ENCODE data around the gene PER3. TPM values are rescaled to one million over a fixed set of nuclear protein-coding genes. Genes with fewer than 3 reads are reported as not detected.
A peak's percentile ranks its signal among the peaks of the same experiment; 100 is the strongest.
"Not testable (repeated sequence)": the region's sequence is repeated elsewhere in the genome, so short reads cannot be mapped to it uniquely, and the experiment has no call there.

PER3 gene
- total RNA-seq, 3 donors from 2014 or later = 3.8 to 5.4 (median 4.3) TPM

- no peak overlapping the region for H3K4me3 Mint-ChIP-seq
- H3K9me3 Mint-ChIP-seq = peaks cover 14% of the 10 kb centered on the region
- peaks cover 4% of the 10 kb centered on the region for H3K4me1 Mint-ChIP-seq (ENCODE audit: low read depth)
- no peak for DNase-seq
- peaks cover 30% of the 10 kb centered on the region for H3K36me3 Mint-ChIP-seq (ENCODE audit: insufficient read depth)
- no peak for ATAC-seq
- no peaks in the 10 kb centered on the region for H3K27me3 Mint-ChIP-seq (ENCODE audit: low read depth)
These were observed 5.7 kb downstream of the PER3 start for GRCh38 chr1:7789828-7790227.

- peaks cover 35% of the 10 kb centered on the region for H3K36me3 Mint-ChIP-seq (ENCODE audit: insufficient read depth)
- not testable (repeated sequence) for H3K4me3 Mint-ChIP-seq; H3K27me3 Mint-ChIP-seq (ENCODE audit: low read depth); DNase-seq; ATAC-seq; H3K4me1 Mint-ChIP-seq (ENCODE audit: low read depth)
- H3K9me3 Mint-ChIP-seq = peaks cover 14% of the 10 kb centered on the region
These were observed 6.9 kb downstream of the PER3 start for GRCh38 chr1:7791027-7791426.

- no peak for ATAC-seq
- Mint-ChIP-seq H3K9me3 (peaks cover 6% of the 10 kb centered on the region), H3K4me3 (no peak overlapping the region), H3K4me1 (ENCODE audit: low read depth) (no peaks in the 10 kb centered on the region), H3K36me3 (ENCODE audit: insufficient read depth) (peaks cover 27% of the 10 kb centered on the region), H3K27me3 (ENCODE audit: low read depth) (no peaks in the 10 kb centered on the region)
- no peak for DNase-seq
These were observed 11.3 kb downstream of the PER3 start for GRCh38 chr1:7795406-7795805.

GRCh38 chr1:7805460-7805859 is 21.4 kb downstream of the PER3 start:
- Mint-ChIP-seq H3K4me3 (no peak overlapping the region), H3K27me3 (ENCODE audit: low read depth) (no peaks in the 10 kb centered on the region), H3K4me1 (ENCODE audit: low read depth) (no peaks in the 10 kb centered on the region), H3K9me3 (no peaks in the 10 kb centered on the region), H3K36me3 (ENCODE audit: insufficient read depth) (peaks cover 10% of the 10 kb centered on the region)
- ATAC-seq (no peak), DNase-seq (no peak)

- peaks cover 6% of the 10 kb centered on the region for H3K9me3 Mint-ChIP-seq
These were observed 24.3 kb downstream of the PER3 start for GRCh38 chr1:7808253-7808844.

GRCh38 chr1:7809742-7810141 is 25.7 kb downstream of the PER3 start:
- Mint-ChIP-seq H3K36me3 (ENCODE audit: insufficient read depth) (peaks cover 37% of the 10 kb centered on the region), H3K4me1 (ENCODE audit: low read depth) (no peaks in the 10 kb centered on the region), H3K9me3 (peaks cover 16% of the 10 kb centered on the region), H3K27me3 (ENCODE audit: low read depth) (no peaks in the 10 kb centered on the region), H3K4me3 (no peak overlapping the region)
- DNase-seq (no peak), ATAC-seq (no peak)

More at GRCh38 chr1:7808253-7808844, 24.3 kb downstream of the PER3 start:
- ATAC-seq (peak in 1 of 2 donors; percentile 50), DNase-seq (no peak)
- H3K4me3 Mint-ChIP-seq = no peak overlapping the region
- H3K4me1 Mint-ChIP-seq (ENCODE audit: low read depth) = no peaks in the 10 kb centered on the region
- H3K36me3 Mint-ChIP-seq (ENCODE audit: insufficient read depth) = peaks cover 28% of the 10 kb centered on the region
- no peaks in the 10 kb centered on the region for H3K27me3 Mint-ChIP-seq (ENCODE audit: low read depth)

- peak; percentile 40 to 65 for ATAC-seq
- H3K9me3 Mint-ChIP-seq = peaks cover 16% of the 10 kb centered on the region
These were observed 26.3 kb downstream of the PER3 start for GRCh38 chr1:7810395-7810794.

GRCh38 chr1:7811476-7811875 is 27.4 kb downstream of the PER3 start:
- Mint-ChIP-seq H3K36me3 (ENCODE audit: insufficient read depth) (peaks cover 33% of the 10 kb centered on the region), H3K4me1 (ENCODE audit: low read depth) (no peaks in the 10 kb centered on the region), H3K27me3 (ENCODE audit: low read depth) (no peaks in the 10 kb centered on the region), H3K4me3 (no peak overlapping the region), H3K9me3 (peaks cover 16% of the 10 kb centered on the region)
- DNase-seq = no peak
- ATAC-seq = no peak

More at GRCh38 chr1:7810395-7810794, 26.3 kb downstream of the PER3 start:
- Mint-ChIP-seq H3K4me1 (ENCODE audit: low read depth) (no peaks in the 10 kb centered on the region), H3K4me3 (no peak overlapping the region), H3K27me3 (ENCODE audit: low read depth) (no peaks in the 10 kb centered on the region), H3K36me3 (ENCODE audit: insufficient read depth) (peaks cover 33% of the 10 kb centered on the region)
- DNase-seq = no peak

- H3K36me3 Mint-ChIP-seq (ENCODE audit: insufficient read depth) = peaks cover 31% of the 10 kb centered on the region
- peaks cover 16% of the 10 kb centered on the region for H3K9me3 Mint-ChIP-seq
- ATAC-seq (no peak), DNase-seq (no peak)
- H3K4me3 Mint-ChIP-seq = no peak overlapping the region
- no peaks in the 10 kb centered on the region for H3K27me3 Mint-ChIP-seq (ENCODE audit: low read depth)
- no peaks in the 10 kb centered on the region for H3K4me1 Mint-ChIP-seq (ENCODE audit: low read depth)
These were observed 29.7 kb downstream of the PER3 start for GRCh38 chr1:7813677-7814373.

- no peak overlapping the region for H3K4me3 Mint-ChIP-seq
- peaks cover 13% of the 10 kb centered on the region for H3K36me3 Mint-ChIP-seq (ENCODE audit: insufficient read depth)
- no peaks in the 10 kb centered on the region for H3K9me3 Mint-ChIP-seq
- peaks cover 1% of the 10 kb centered on the region for H3K4me1 Mint-ChIP-seq (ENCODE audit: low read depth)
- ATAC-seq = no peak
- no peaks in the 10 kb centered on the region for H3K27me3 Mint-ChIP-seq (ENCODE audit: low read depth)
- no peak for DNase-seq
These were observed 37.2 kb downstream of the PER3 start for GRCh38 chr1:7821282-7821681.

GRCh38 chr1:7824701-7825100 is 40.6 kb downstream of the PER3 start:
- H3K36me3 Mint-ChIP-seq (ENCODE audit: insufficient read depth) = peaks cover 27% of the 10 kb centered on the region
- no peak overlapping the region for H3K4me3 Mint-ChIP-seq
- H3K9me3 Mint-ChIP-seq = no peaks in the 10 kb centered on the region
- H3K4me1 Mint-ChIP-seq (ENCODE audit: low read depth) = peaks cover 7% of the 10 kb centered on the region
- H3K27me3 Mint-ChIP-seq (ENCODE audit: low read depth) = no peaks in the 10 kb centered on the region
- ATAC-seq (no peak), DNase-seq (no peak)

- DNase-seq = no peak
- peaks cover 8% of the 10 kb centered on the region for H3K4me1 Mint-ChIP-seq (ENCODE audit: low read depth)
- H3K27me3 Mint-ChIP-seq (ENCODE audit: low read depth) = no peaks in the 10 kb centered on the region
- peak overlapping the region; percentile 88 for H3K4me3 Mint-ChIP-seq
- H3K9me3 Mint-ChIP-seq = no peaks in the 10 kb centered on the region
- peaks cover 21% of the 10 kb centered on the region for H3K36me3 Mint-ChIP-seq (ENCODE audit: insufficient read depth)
- no peak for ATAC-seq
These were observed 42.3 kb downstream of the PER3 start for GRCh38 chr1:7826363-7826762.

GRCh38 chr1:7827126-7827955 is 43.2 kb downstream of the PER3 start:
- Mint-ChIP-seq H3K27me3 (ENCODE audit: low read depth) (no peaks in the 10 kb centered on the region), H3K4me3 (peak overlapping the region; percentile 88), H3K36me3 (ENCODE audit: insufficient read depth) (peaks cover 18% of the 10 kb centered on the region), H3K4me1 (ENCODE audit: low read depth) (peaks cover 11% of the 10 kb centered on the region), H3K9me3 (no peaks in the 10 kb centered on the region)
- ATAC-seq (peak; percentile 85 to 89), DNase-seq (peak; percentile 16)

- no peak for ATAC-seq
- H3K36me3 Mint-ChIP-seq (ENCODE audit: insufficient read depth) = peaks cover 28% of the 10 kb centered on the region
These were observed 47.4 kb downstream of the PER3 start for GRCh38 chr1:7831458-7831857.

More at GRCh38 chr1:7831458-7831857, 47.4 kb downstream of the PER3 start:
- Mint-ChIP-seq H3K4me3 (no peak overlapping the region), H3K4me1 (ENCODE audit: low read depth) (peaks cover 10% of the 10 kb centered on the region), H3K9me3 (no peaks in the 10 kb centered on the region), H3K27me3 (ENCODE audit: low read depth) (no peaks in the 10 kb centered on the region)
- DNase-seq = no peak
